SK-N-SH (cell line): Measurements from ENCODE around the gene DNM2. TPM values are rescaled to one million over a fixed set of nuclear protein-coding genes. Genes with fewer than 3 reads are reported as not detected.

Experiments used
- CTCF ChIA-PET: fragments of 300-600, 350-600 bp; formaldehyde crosslinking; extraction: SDS; loops from one replicate; lab custom pipeline; 2021; lab: Yijun Ruan, JAX
- POLR2A ChIA-PET: fragments of 350-600 bp; sonication (Branson Sonifier 250); formaldehyde crosslinking; extraction: SDS; loops from one replicate; lab custom pipeline; 2020; ENCODE audit warnings: antibody characterized with exemption, inconsistent platforms; lab: Yijun Ruan, JAX
- DNase-seq: peaks from one replicate; pipeline ENCODE4 v3.0.0; 2012
- H2AFZ ChIP-seq: fragments of 200-600 bp; sonication (generic); 2 replicates; pipeline ENCODE4 v1.8.1; 2016; ENCODE audit warnings: antibody characterized with exemption, mild to moderate bottlenecking, low read depth
- H3F3A ChIP-seq: fragments of 200-600 bp; sonication (generic); replicated peaks from 2 replicates; pipeline ENCODE3; 2016; ENCODE audit warnings: antibody characterized with exemption, mild to moderate bottlenecking; ENCODE audit not compliant: insufficient read depth
- H3K27ac ChIP-seq, 2 experiments: fragments of 200-500 bp in 1 of 2; fragments of 200-600 bp in 1 of 2; sonication (Bioruptor generic) in 1 of 2; sonication (generic), shearing (Covaris generic) in 1 of 2; 2 replicates each; pipeline versions ENCODE4 v1.5.1 to v1.6.1; 2014 to 2016; ENCODE audit warnings: low read depth in 2 of 2, inconsistent platforms in 1 of 2, low read length in 1 of 2, mild to moderate bottlenecking in 1 of 2, mixed read lengths in 1 of 2
- H3K27me3 ChIP-seq: fragments of 200-600 bp; sonication (generic), shearing (Covaris generic); 2 replicates; pipeline ENCODE4 v1.6.1; 2016; ENCODE audit warnings: mixed run types; ENCODE audit not compliant: insufficient read depth
- H3K36me3 ChIP-seq, 2 experiments: fragments of 200-500 bp in 1 of 2; fragments of 200-600 bp in 1 of 2; sonication (Bioruptor generic) in 1 of 2; sonication (generic) in 1 of 2; replicated peaks in 1 of 2; 2 replicates each; pipeline versions ENCODE3 to v1.5.1; 2014 to 2016; ENCODE audit warnings: low read length in 1 of 2, mild to moderate bottlenecking in 1 of 2; ENCODE audit not compliant: insufficient read depth in 2 of 2, control insufficient read depth in 1 of 2
- H3K4me1 ChIP-seq, 2 experiments: fragments of 200-500 bp in 1 of 2; fragments of 200-600 bp in 1 of 2; sonication (Bioruptor generic) in 1 of 2; sonication (generic), shearing (Covaris generic) in 1 of 2; 2 replicates each; pipeline versions ENCODE4 v1.5.1 to v1.6.1; 2014 to 2016; ENCODE audit warnings: low read depth in 1 of 2, low read length in 1 of 2, mixed run types in 1 of 2; ENCODE audit not compliant: insufficient read depth in 2 of 2, control insufficient read depth in 1 of 2
- H3K4me2 ChIP-seq: fragments of 200-600 bp; sonication (generic), shearing (Covaris generic); 2 replicates; pipeline ENCODE4 v1.6.1; 2017; ENCODE audit warnings: mixed run types
- H3K4me3 ChIP-seq, 2 experiments: fragments of 200-500 bp in 1 of 2; fragments of 200-600 bp in 1 of 2; sonication (Bioruptor generic) in 1 of 2; sonication (generic), shearing (Covaris generic) in 1 of 2; 2 replicates each; pipeline versions ENCODE4 v1.5.1 to v1.8.1; 2014 to 2016; ENCODE audit warnings: low read depth in 2 of 2, inconsistent platforms in 1 of 2, low read length in 1 of 2, mild to moderate bottlenecking in 1 of 2, mixed read lengths in 1 of 2, moderate library complexity in 1 of 2
- H3K79me2 ChIP-seq: fragments of 200-600 bp; sonication (generic); 2 replicates; pipeline ENCODE4 v1.8.1; 2017; ENCODE audit warnings: mild to moderate bottlenecking; ENCODE audit not compliant: insufficient read depth
- H3K9ac ChIP-seq: fragments of 200-600 bp; sonication (generic); 2 replicates; pipeline ENCODE4 v1.6.1; 2017; ENCODE audit warnings: mixed run types
- H3K9me2 ChIP-seq: fragments of 200-600 bp; sonication (generic); 2 replicates; pipeline ENCODE4 v1.6.1; 2017; ENCODE audit warnings: mixed run types
- H3K9me3 ChIP-seq: fragments of 200-600 bp; sonication (generic); 2 replicates; pipeline ENCODE4 v1.6.1; 2017; ENCODE audit warnings: mixed run types, mild to moderate bottlenecking, moderate library complexity
- H4K20me1 ChIP-seq: fragments of 200-600 bp; sonication (generic); 2 replicates; pipeline ENCODE4 v1.6.1; 2017; ENCODE audit warnings: mild to moderate bottlenecking, mixed run types; ENCODE audit not compliant: insufficient read depth
- CHD2 ChIP-seq: fragments of 150-350 bp; IDR thresholded peaks from 2 replicates; pipeline ENCODE4 v1.6.1; 2018; ENCODE audit warnings: low read length; ENCODE audit not compliant: partially characterized antibody
- EP300 ChIP-seq, 2 experiments: IDR thresholded peaks; 2 replicates each; pipeline versions ENCODE4 v1.4.0 to v1.6.1; 2012; ENCODE audit warnings: borderline replicate concordance in 1 of 2, low read depth in 1 of 2, low read length in 1 of 2
- EZH2phosphoT487 ChIP-seq: fragments of 200-600 bp; sonication (generic); IDR thresholded peaks from 2 replicates; pipeline ENCODE4 v1.6.1; 2017; ENCODE audit warnings: low read depth, mixed run types, mild to moderate bottlenecking, antibody characterized with exemption, moderate library complexity, borderline replicate concordance
- FOSL2 ChIP-seq: IDR thresholded peaks from 2 replicates; pipeline ENCODE4 v1.4.0; 2012; ENCODE audit warnings: low read depth, mild to moderate bottlenecking, moderate library complexity, borderline replicate concordance
- FOXJ3 ChIP-seq: sonication (generic); formaldehyde crosslinking; IDR thresholded peaks from 2 replicates; pipeline ENCODE4 v1.5.1; 2020; ENCODE audit warnings: mild to moderate bottlenecking, missing genetic modification reagents
- GABPA ChIP-seq: IDR thresholded peaks from 2 replicates; pipeline ENCODE4 v1.4.0; 2012; ENCODE audit warnings: low read depth, mild to moderate bottlenecking
- JUND ChIP-seq: IDR thresholded peaks from 2 replicates; pipeline ENCODE4 v1.4.0; 2012
- MAX ChIP-seq: IDR thresholded peaks from 2 replicates; pipeline ENCODE4 v1.4.0; 2012; ENCODE audit warnings: low read depth
- NRF1 ChIP-seq: IDR thresholded peaks from 2 replicates; pipeline ENCODE4 v1.6.1; 2012; ENCODE audit warnings: low read depth, mild to moderate bottlenecking, low read length
- RAD21 ChIP-seq: IDR thresholded peaks from 2 replicates; pipeline ENCODE4 v1.6.1; 2012; ENCODE audit warnings: mild to moderate bottlenecking, low read length
- RCOR1 ChIP-seq: fragments of 150-350 bp; IDR thresholded peaks from 2 replicates; pipeline ENCODE4 v1.6.1; 2017; ENCODE audit warnings: antibody characterized with exemption, low read length
- RFX5 ChIP-seq: IDR thresholded peaks from 2 replicates; pipeline ENCODE4 v1.6.1; 2012; ENCODE audit warnings: mild to moderate bottlenecking, improper control_type of control experiment, low read length
- RXRA ChIP-seq: IDR thresholded peaks from 2 replicates; pipeline ENCODE4 v1.4.0; 2012; ENCODE audit warnings: low read depth, mild to moderate bottlenecking, borderline replicate concordance
- SMC3 ChIP-seq: IDR thresholded peaks from 2 replicates; pipeline ENCODE4 v1.6.1; 2012; ENCODE audit warnings: low read depth, low read length, improper control_type of control experiment
- TCF12 ChIP-seq: IDR thresholded peaks from 2 replicates; pipeline ENCODE4 v1.4.0; 2012
- TEAD4 ChIP-seq: IDR thresholded peaks from 2 replicates; pipeline ENCODE4 v1.4.0; 2012; ENCODE audit warnings: mild to moderate bottlenecking, borderline replicate concordance; ENCODE audit not compliant: insufficient read depth
- USF1 ChIP-seq: IDR thresholded peaks from 2 replicates; pipeline ENCODE4 v1.4.0; 2012; ENCODE audit warnings: low read depth, borderline replicate concordance
- ZBTB33 ChIP-seq: IDR thresholded peaks from 2 replicates; pipeline ENCODE4 v1.4.0; 2012; ENCODE audit warnings: low read depth, borderline replicate concordance
- WGBS: methylation state at CpG from one replicate; pipeline ENCODE4 v1.1.6; 2017; ENCODE audit warnings: low lambda C conversion rate; 5-methylcytosine and 5-hydroxymethylcytosine counted together
- polyA plus RNA-seq, 3 experiments: library from polyadenylated mRNA; depleted of rRNA; stranded (reverse); fragments of >200 nt; gene quantifications; 2 replicates each; pipeline ENCODE4 v1.2.3, GENCODE V29; 2012
- TF ChIP-seq, protein P1 (sequence below): IDR thresholded peaks from 2 replicates; pipeline ENCODE4 v1.6.1; 2012; ENCODE audit warnings: mild to moderate bottlenecking, low read depth, low read length, moderate library complexity

DNM2 gene
- polyA plus RNA-seq, 1 of the 3 experiments (the other 2 are of a cell fraction), result 52.5 TPM

- ChIA-PET POLR2A (interaction anchor here (1.7 kb wide), 1 partner anchor 9 kb away, joined by 5 read pairs; no protein-coding TSS in a partner anchor), CTCF (interaction anchor here (1.1 to 2.4 kb wide), 3 partner anchors 13 to 60 kb away, joined by 3 to 9 read pairs (median 5); no protein-coding TSS in a partner anchor)
- Histone ChIP-seq H3K27me3 (no peaks in the 10 kb centered on the region), H4K20me1 (no peaks in the 10 kb centered on the region), H3K79me2 (0 out of 2 replicates have a peak, but pooled peaks cover 5% of the 10 kb centered on the region), H3K4me3 (no peak overlapping the region), H3K9me3 (no peaks in the 10 kb centered on the region), H3K27ac (no peak overlapping the region), H3K9ac (no peak overlapping the region), H3K4me1 (peaks cover 0 to 3% of the 10 kb centered on the region in 2 experiments; a peak in 1 of 4 replicates), H2AFZ (no peak overlapping the region), H3K9me2 (no peaks in the 10 kb centered on the region), H3K36me3 (peaks cover 14 to 27% of the 10 kb centered on the region in 2 experiments), H3K4me2 (no peak overlapping the region), H3F3A (peaks cover 10% of the 10 kb centered on the region)
- no peak for TF ChIP-seq NRF1
- TF ChIP-seq RAD21, result no peak
- TF ChIP-seq TCF12, result no peak
- no peak for TF ChIP-seq USF1
- no peak for TF ChIP-seq TEAD4
- no peak for TF ChIP-seq ZBTB33
- TF ChIP-seq FOSL2, result no peak
- TF ChIP-seq CHD2, result no peak
- TF ChIP-seq FOXJ3, result no peak
- TF ChIP-seq RXRA, result no peak
- TF ChIP-seq SMC3, result no peak
- TF ChIP-seq EP300 (IDR thresholded peaks at IDR 0.05; ENCODE audit: borderline replicate concordance in 1 of 2, low read depth in 1 of 2, low read length in 1 of 2), result no peak
- TF ChIP-seq GABPA, result no peak
- no peak for TF ChIP-seq RFX5
- TF ChIP-seq RCOR1, result no peak
- TF ChIP-seq EZH2phosphoT487, result no peak
- no peak for TF ChIP-seq JUND
- TF ChIP-seq, protein P1, sequence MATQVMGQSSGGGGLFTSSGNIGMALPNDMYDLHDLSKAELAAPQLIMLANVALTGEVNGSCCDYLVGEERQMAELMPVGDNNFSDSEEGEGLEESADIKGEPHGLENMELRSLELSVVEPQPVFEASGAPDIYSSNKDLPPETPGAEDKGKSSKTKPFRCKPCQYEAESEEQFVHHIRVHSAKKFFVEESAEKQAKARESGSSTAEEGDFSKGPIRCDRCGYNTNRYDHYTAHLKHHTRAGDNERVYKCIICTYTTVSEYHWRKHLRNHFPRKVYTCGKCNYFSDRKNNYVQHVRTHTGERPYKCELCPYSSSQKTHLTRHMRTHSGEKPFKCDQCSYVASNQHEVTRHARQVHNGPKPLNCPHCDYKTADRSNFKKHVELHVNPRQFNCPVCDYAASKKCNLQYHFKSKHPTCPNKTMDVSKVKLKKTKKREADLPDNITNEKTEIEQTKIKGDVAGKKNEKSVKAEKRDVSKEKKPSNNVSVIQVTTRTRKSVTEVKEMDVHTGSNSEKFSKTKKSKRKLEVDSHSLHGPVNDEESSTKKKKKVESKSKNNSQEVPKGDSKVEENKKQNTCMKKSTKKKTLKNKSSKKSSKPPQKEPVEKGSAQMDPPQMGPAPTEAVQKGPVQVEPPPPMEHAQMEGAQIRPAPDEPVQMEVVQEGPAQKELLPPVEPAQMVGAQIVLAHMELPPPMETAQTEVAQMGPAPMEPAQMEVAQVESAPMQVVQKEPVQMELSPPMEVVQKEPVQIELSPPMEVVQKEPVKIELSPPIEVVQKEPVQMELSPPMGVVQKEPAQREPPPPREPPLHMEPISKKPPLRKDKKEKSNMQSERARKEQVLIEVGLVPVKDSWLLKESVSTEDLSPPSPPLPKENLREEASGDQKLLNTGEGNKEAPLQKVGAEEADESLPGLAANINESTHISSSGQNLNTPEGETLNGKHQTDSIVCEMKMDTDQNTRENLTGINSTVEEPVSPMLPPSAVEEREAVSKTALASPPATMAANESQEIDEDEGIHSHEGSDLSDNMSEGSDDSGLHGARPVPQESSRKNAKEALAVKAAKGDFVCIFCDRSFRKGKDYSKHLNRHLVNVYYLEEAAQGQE, result no peak
- no peak for TF ChIP-seq MAX
- 97% methylated on average over 9 of the region's 16 CpGs for WGBS
- peak; percentile 14 for DNase-seq
Measured at GRCh38 chr19:10829967-10830366, 112.1 kb downstream of the DNM2 start.
